Measurements from ENCODE around the gene ADARB2. TPM values are rescaled to one million over a fixed set of nuclear protein-coding genes. Genes with fewer than 3 reads are reported as not detected.

ADARB2 gene
- total RNA-seq, 4 donors from 2014 or later: 1.3 to 5.4 (median 1.8) TPM

- Histone ChIP-seq H3K4me3 (no peak overlapping the region), H3K9me3 (no peaks in the 10 kb centered on the region), H3K36me3 (no peaks in the 10 kb centered on the region), H3K27me3 (peaks cover 44% of the 10 kb centered on the region), H3K27ac (no peak overlapping the region), H3K4me1 (no peaks in the 10 kb centered on the region)
- ATAC-seq: no peak
- 76 to 81% methylated on average over 2 to 5 of the region's 14 CpGs for WGBS, 2 donors (ENCODE audit: low coverage in 1 of 2)
- TF ChIP-seq EP300 (IDR thresholded peaks at IDR 0.05) (no peak), POLR2A (IDR thresholded peaks at IDR 0.05) (no peak), POLR2AphosphoS5 (IDR thresholded peaks at IDR 0.05) (no peak)
- TF ChIP-seq, protein P1, sequence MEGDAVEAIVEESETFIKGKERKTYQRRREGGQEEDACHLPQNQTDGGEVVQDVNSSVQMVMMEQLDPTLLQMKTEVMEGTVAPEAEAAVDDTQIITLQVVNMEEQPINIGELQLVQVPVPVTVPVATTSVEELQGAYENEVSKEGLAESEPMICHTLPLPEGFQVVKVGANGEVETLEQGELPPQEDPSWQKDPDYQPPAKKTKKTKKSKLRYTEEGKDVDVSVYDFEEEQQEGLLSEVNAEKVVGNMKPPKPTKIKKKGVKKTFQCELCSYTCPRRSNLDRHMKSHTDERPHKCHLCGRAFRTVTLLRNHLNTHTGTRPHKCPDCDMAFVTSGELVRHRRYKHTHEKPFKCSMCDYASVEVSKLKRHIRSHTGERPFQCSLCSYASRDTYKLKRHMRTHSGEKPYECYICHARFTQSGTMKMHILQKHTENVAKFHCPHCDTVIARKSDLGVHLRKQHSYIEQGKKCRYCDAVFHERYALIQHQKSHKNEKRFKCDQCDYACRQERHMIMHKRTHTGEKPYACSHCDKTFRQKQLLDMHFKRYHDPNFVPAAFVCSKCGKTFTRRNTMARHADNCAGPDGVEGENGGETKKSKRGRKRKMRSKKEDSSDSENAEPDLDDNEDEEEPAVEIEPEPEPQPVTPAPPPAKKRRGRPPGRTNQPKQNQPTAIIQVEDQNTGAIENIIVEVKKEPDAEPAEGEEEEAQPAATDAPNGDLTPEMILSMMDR (IDR thresholded peaks at IDR 0.05): no peak
These were observed 163.9 kb downstream of the ADARB2 start for GRCh38 chr10:1573334-1573969.

- no peak for ATAC-seq
- Histone ChIP-seq H3K4me1 (no peaks in the 10 kb centered on the region), H3K36me3 (no peaks in the 10 kb centered on the region), H3K27me3 (peaks cover 48% of the 10 kb centered on the region), H3K4me3 (no peak overlapping the region), H3K9me3 (no peaks in the 10 kb centered on the region), H3K27ac (no peak overlapping the region)
- no peak for TF ChIP-seq EP300 (IDR thresholded peaks at IDR 0.05)
- no peak for TF ChIP-seq POLR2AphosphoS5 (IDR thresholded peaks at IDR 0.05)
- TF ChIP-seq POLR2A (IDR thresholded peaks at IDR 0.05): no peak
- TF ChIP-seq, protein P1 (IDR thresholded peaks at IDR 0.05): no peak
- WGBS, 2 donors (ENCODE audit: low coverage in 1 of 2): 48% methylated on average over 4 of the region's 10 CpGs; no CpG with 5 or more reads in 1 of the 2 donors
These were observed 164.6 kb downstream of the ADARB2 start for GRCh38 chr10:1572519-1573333.

DNA sequence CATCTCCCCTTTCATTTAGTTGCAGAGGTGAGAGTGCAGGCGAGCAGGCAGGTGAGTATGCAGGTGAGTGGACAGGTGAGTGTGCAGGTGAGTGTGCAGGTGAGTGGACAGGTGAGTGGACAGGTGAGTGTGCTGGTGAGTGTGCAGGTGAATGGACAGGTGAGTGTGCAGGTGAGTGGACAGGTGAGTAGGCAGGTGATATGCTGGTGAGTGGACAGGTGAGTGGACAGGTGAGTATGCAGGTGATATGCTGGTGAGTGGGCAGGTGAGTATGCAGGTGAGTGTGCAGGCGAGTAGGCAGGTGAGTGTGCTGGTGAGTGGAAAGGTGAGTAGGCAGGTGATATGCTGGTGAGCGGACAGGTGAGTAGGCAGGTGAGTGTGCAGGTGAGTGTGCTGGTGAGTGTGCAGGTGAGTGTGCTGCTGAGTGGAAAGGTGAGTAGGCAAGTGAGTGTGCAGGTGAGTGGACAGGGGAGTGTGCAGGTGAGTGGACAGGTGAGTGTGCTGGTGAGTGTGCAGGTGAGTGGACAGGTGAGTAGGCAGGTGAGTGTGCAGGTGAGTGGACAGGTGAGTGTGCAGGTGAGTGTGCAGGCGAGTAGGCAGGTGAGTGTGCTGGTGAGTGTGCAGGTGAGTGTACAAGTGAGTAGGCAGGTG lies 165.6 kb downstream of the ADARB2 start:
- TF ChIP-seq POLR2A (IDR thresholded peaks at IDR 0.05) (no peak), POLR2AphosphoS5 (IDR thresholded peaks at IDR 0.05) (no peak)
- no peak overlapping the region for H3K27ac ChIP-seq
- no peaks in the 10 kb centered on the region for H3K4me1 ChIP-seq
- H3K36me3 ChIP-seq: no peaks in the 10 kb centered on the region
- peaks cover 54% of the 10 kb centered on the region for H3K27me3 ChIP-seq
- H3K9me3 ChIP-seq: no peaks in the 10 kb centered on the region
- WGBS, 2 donors (ENCODE audit: low coverage in 1 of 2): 80 to 85% methylated on average over 4 of the region's 4 CpGs
- H3K4me3 ChIP-seq: no peak overlapping the region
- ATAC-seq: no peak

DNA sequence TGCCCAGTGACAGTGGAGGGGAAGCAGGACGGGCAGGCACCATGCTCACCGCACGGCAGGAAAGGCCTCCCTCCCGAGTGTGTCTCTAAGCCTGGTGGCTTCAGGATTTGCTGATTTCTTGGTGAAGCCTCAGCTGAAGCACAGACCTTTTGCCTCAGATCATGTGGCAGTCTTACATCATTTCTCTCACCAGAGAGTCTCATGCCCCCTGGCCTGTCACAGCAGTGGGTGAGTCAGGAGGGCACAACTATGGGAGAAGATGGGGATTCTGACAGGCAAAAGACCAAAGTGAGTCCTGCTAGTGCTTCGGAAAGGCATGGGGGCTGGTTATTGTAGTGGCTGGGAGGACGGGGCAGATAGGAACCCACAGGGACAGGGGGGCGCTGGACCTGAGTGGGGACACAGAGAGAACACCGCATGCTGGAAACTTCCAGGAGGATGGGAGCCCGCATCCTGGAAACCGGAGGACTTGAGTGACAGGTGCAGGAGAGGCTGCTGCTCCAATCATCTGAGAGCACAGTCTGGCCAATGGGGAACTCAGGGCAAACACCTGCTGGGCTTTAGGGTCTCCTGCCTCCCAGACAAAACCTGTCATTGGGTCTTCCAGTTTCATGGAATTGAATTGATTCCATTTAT lies 166.8 kb downstream of the ADARB2 start:
- TF ChIP-seq POLR2A (IDR thresholded peaks at IDR 0.05) (no peak), POLR2AphosphoS5 (IDR thresholded peaks at IDR 0.05) (no peak)
- Histone ChIP-seq H3K27ac (no peak overlapping the region), H3K36me3 (no peaks in the 10 kb centered on the region), H3K4me1 (no peaks in the 10 kb centered on the region), H3K9me3 (no peaks in the 10 kb centered on the region), H3K27me3 (peaks cover 43% of the 10 kb centered on the region), H3K4me3 (no peak overlapping the region)
- 20 to 32% methylated on average over 2 to 4 of the region's 10 CpGs for WGBS, 2 donors (ENCODE audit: low coverage in 1 of 2)
- no peak for ATAC-seq

DNA sequence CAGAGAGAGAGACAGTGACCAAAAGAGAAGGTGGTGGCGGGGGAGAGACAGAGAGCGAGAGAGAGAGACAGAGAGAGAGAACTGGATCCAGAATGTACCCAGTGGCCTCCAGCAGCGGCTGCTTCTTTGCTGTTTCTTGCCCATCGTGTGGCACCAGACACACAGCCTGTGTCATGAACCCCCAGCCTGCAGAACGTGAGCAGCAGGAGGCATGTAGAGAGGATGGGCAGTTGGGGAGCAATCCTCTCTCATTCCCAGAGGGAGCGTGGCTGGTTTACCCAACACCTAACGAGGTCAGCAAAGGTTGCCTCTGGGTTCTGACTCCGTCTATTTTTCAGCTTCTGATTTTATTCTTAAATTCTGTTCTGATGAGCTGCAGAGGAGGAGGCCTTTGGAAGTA lies 168.1 kb downstream of the ADARB2 start:
- Histone ChIP-seq H3K27me3 (peaks cover 33% of the 10 kb centered on the region), H3K4me1 (no peaks in the 10 kb centered on the region), H3K4me3 (no peak overlapping the region), H3K36me3 (no peaks in the 10 kb centered on the region), H3K9me3 (no peaks in the 10 kb centered on the region), H3K27ac (no peak overlapping the region)
- WGBS, 2 donors (ENCODE audit: low coverage in 1 of 2): 63 to 85% methylated on average over 6 to 8 of the region's 8 CpGs
- no peak for TF ChIP-seq POLR2AphosphoS5 (IDR thresholded peaks at IDR 0.05)
- no peak for TF ChIP-seq POLR2A (IDR thresholded peaks at IDR 0.05)
- TF ChIP-seq, protein P1 (IDR thresholded peaks at IDR 0.05): no peak
- no peak for TF ChIP-seq EP300 (IDR thresholded peaks at IDR 0.05)
- no peak for ATAC-seq
